Activated CD4-positive, alpha-beta T cell treated with anti-CD3 and anti-CD28 coated beads for 4 hours (primary cell): Measurements from ENCODE around the gene SNRPB.
"Not testable (repeated sequence)": the region's sequence is repeated elsewhere in the genome, so short reads cannot be mapped to it uniquely, and the experiment has no call there.

Experiments
- DNase-seq, 2 donors: peaks; one replicate each; pipeline ENCODE4 v3.0.0-alpha.2; 2020

Gene SNRPB

GRCh38 chr20:2470423-2471193, at the start of gene SNRPB:
SNRPB (minus strand) TSS chr20:2470789; CDS start chr20:2470690, 99 bp downstream.
- DNase-seq: peak; percentile 94 to 96

- no peak for DNase-seq
Measured at GRCh38 chr20:2519115-2519809, 48.7 kb upstream of the SNRPB start.

- DNase-seq: no peak
Measured at GRCh38 chr20:2518558-2518957, 48.0 kb upstream of the SNRPB start.

GRCh38 chr20:2518096-2518495, 47.5 kb upstream of the SNRPB start:
- DNase-seq: no peak

GRCh38 chr20:2516399-2516798, 45.8 kb upstream of the SNRPB start:
- DNase-seq: no peak

- DNase-seq: no peak
Measured at GRCh38 chr20:2515203-2515602, 44.6 kb upstream of the SNRPB start.

- DNase-seq: no peak
Measured at GRCh38 chr20:2509794-2510193, 39.2 kb upstream of the SNRPB start.

- no peak for DNase-seq
Measured at GRCh38 chr20:2509468-2509781, 38.8 kb upstream of the SNRPB start.

- peak; percentile 72 to 73 for DNase-seq
Measured at GRCh38 chr20:2508631-2509467, 38.3 kb upstream of the SNRPB start, which contains the start of gene ZNF343. ZNF343 (minus strand) TSS chr20:2508915; CDS start chr20:2493895, 15,020 bp downstream.

GRCh38 chr20:2507875-2508630, 37.5 kb upstream of the SNRPB start:
- DNase-seq: no peak

GRCh38 chr20:2507464-2507863, 36.9 kb upstream of the SNRPB start:
- DNase-seq: no peak

- not testable (repeated sequence) for DNase-seq
Measured at GRCh38 chr20:2506426-2506825, 35.8 kb upstream of the SNRPB start.

- not testable (repeated sequence) for DNase-seq
Measured at GRCh38 chr20:2504803-2505202, 34.2 kb upstream of the SNRPB start.

GRCh38 chr20:2502808-2503384, 32.3 kb upstream of the SNRPB start:
- DNase-seq: not testable (repeated sequence)

- no peak for DNase-seq
Measured at GRCh38 chr20:2485661-2486060, 15.1 kb upstream of the SNRPB start.

- no peak for DNase-seq
Measured at GRCh38 chr20:2485080-2485479, 14.5 kb upstream of the SNRPB start.

- no peak for DNase-seq
Measured at GRCh38 chr20:2483504-2483903, 12.9 kb upstream of the SNRPB start.

GRCh38 chr20:2480381-2480780, 9.8 kb upstream of the SNRPB start:
- no peak for DNase-seq

- no peak for DNase-seq
Measured at GRCh38 chr20:2476742-2477615, 6.4 kb upstream of the SNRPB start.

- no peak for DNase-seq
Measured at GRCh38 chr20:2475850-2476741, 5.5 kb upstream of the SNRPB start.
